ENCODE data around the gene MLLT3.

DNA sequence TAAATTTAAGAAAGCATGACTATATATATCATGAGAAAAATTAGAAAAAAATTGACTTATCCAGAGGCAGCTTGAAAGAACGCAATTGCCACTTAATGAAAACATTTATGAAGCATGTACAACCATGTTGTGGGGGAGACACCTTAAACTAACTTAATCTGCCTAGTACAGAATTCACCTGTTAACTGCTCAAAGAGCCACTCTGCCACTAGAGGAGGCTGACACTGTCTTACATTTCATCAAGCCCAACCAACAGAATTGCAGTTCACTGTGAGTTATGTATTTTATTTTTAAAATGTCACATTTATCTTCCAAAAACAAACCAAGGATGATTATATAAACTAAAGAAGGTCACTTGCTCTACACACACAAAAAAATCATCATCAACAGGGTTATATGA is 252.9 kb downstream of the MLLT3 start:
- TF ChIP-seq CTCF (IDR thresholded peaks at IDR 0.05) (no peak), POLR2A (IDR thresholded peaks at IDR 0.05) (no peak)

Data from right lobe of liver (tissue), 4 donors.